Peyer's patch (tissue), 4 donors: Measurements from ENCODE around the gene CDC7. TPM values are rescaled to one million over a fixed set of nuclear protein-coding genes. Genes with fewer than 3 reads are reported as not detected.
A peak's percentile ranks its signal among the peaks of the same experiment; 100 is the strongest.

Experiments used
- DNase-seq, 3 donors: peaks; one replicate each; pipeline ENCODE4 v3.0.0-alpha.2; 2017 to 2019
- H3K27ac ChIP-seq, 4 donors: fragments of 200-600 bp; sonication (generic); one replicate each; pipeline ENCODE4 v1.5.1; 2016 to 2019
- H3K27me3 ChIP-seq, 2 donors: fragments of 200-600 bp; sonication (generic); one replicate each; pipeline ENCODE4 v1.5.1; 2019
- H3K36me3 ChIP-seq, 3 donors: fragments of 200-600 bp; sonication (generic); one replicate each; pipeline ENCODE4 v1.5.1; 2016 to 2019
- H3K4me1 ChIP-seq, 4 donors: fragments of 200-600 bp; sonication (generic); one replicate each; pipeline ENCODE4 v1.5.1; 2016 to 2019
- H3K4me3 ChIP-seq, 4 donors: fragments of 200-600 bp; sonication (generic); 1 replicate in 3 of 4; 2 replicates in 1 of 4; pipeline ENCODE4 v1.5.1; 2016 to 2019; ENCODE audit warnings: mild to moderate bottlenecking in 1 of 4
- H3K9me3 ChIP-seq, 4 donors: fragments of 200-600 bp; sonication (generic); one replicate each; pipeline ENCODE4 v1.5.1; 2016 to 2019; ENCODE audit warnings: mild to moderate bottlenecking in 1 of 4
- CTCF ChIP-seq, 6 experiments: fragments of 450-650 bp in 4 of 6; fragments of 200-600 bp in 2 of 6; sonication (generic) in 1 of 6; IDR thresholded peaks; one replicate each; pipeline ENCODE4 v1.5.1; 2017 to 2019; ENCODE audit warnings: antibody characterized with exemption in 6 of 6, mild to moderate bottlenecking in 3 of 6, moderate library complexity in 1 of 6
- POLR2A ChIP-seq, 2 donors: fragments of 450-650 bp; IDR thresholded peaks; one replicate each; pipeline ENCODE4 v1.5.1; 2017; ENCODE audit warnings: antibody characterized with exemption in 2 of 2, mild to moderate bottlenecking in 2 of 2, moderate library complexity in 2 of 2
- total RNA-seq, 4 donors: library from RNA; depleted of rRNA; stranded (reverse); fragments of >200 nt; gene quantifications; one replicate each; pipeline ENCODE4 v1.1.0, GENCODE V29; 2016

The CDC7 gene
- total RNA-seq, 4 donors from 2014 or later = 1.2 to 10.7 (median 2.9) TPM

- DNase-seq = no peak
- TF ChIP-seq CTCF (IDR thresholded peaks at IDR 0.05) (no peak), POLR2A (IDR thresholded peaks at IDR 0.05) (no peak)
- no peak overlapping the region for H3K27ac ChIP-seq
- no peak overlapping the region for H3K4me3 ChIP-seq
- no peaks in the 10 kb centered on the region for H3K9me3 ChIP-seq
- no peaks in the 10 kb centered on the region for H3K27me3 ChIP-seq
- no peaks in the 10 kb centered on the region for H3K36me3 ChIP-seq
- no peaks in the 10 kb centered on the region for H3K4me1 ChIP-seq
Observed at GRCh38 chr1:91546301-91546581, 45.6 kb downstream of the CDC7 start.

- DNase-seq = no peak
- H3K9me3 ChIP-seq = no peaks in the 10 kb centered on the region
- H3K4me3 ChIP-seq = no peak overlapping the region
- no peaks in the 10 kb centered on the region for H3K36me3 ChIP-seq
- no peak overlapping the region for H3K27ac ChIP-seq
- no peaks in the 10 kb centered on the region for H3K27me3 ChIP-seq
- no peak for TF ChIP-seq POLR2A (IDR thresholded peaks at IDR 0.05)
- peak in 1 of 6 experiments; percentile 15 for TF ChIP-seq CTCF (IDR thresholded peaks at IDR 0.05)
- H3K4me1 ChIP-seq = no peaks in the 10 kb centered on the region
Observed at GRCh38 chr1:91546876-91547275, 46.2 kb downstream of the CDC7 start.

- peak in 1 of 3 donors; percentile 27 for DNase-seq
- Histone ChIP-seq H3K4me3 (no peak overlapping the region), H3K27me3 (no peaks in the 10 kb centered on the region), H3K4me1 (no peaks in the 10 kb centered on the region), H3K36me3 (no peaks in the 10 kb centered on the region), H3K9me3 (no peaks in the 10 kb centered on the region), H3K27ac (peak overlapping the region in 2 of 4 donors; percentile 2 to 42)
- no peak for TF ChIP-seq POLR2A (IDR thresholded peaks at IDR 0.05)
- no peak for TF ChIP-seq CTCF (IDR thresholded peaks at IDR 0.05)
Observed at GRCh38 chr1:91548376-91549040, 47.9 kb downstream of the CDC7 start.

- TF ChIP-seq POLR2A (IDR thresholded peaks at IDR 0.05) (no peak), CTCF (IDR thresholded peaks at IDR 0.05) (no peak)
- Histone ChIP-seq H3K36me3 (no peaks in the 10 kb centered on the region), H3K27ac (peak overlapping the region in 1 of 4 donors; percentile 42), H3K27me3 (no peaks in the 10 kb centered on the region), H3K4me1 (no peaks in the 10 kb centered on the region), H3K9me3 (no peaks in the 10 kb centered on the region), H3K4me3 (no peak overlapping the region)
- peak in 2 of 3 donors; percentile 24 to 68 for DNase-seq
Observed at GRCh38 chr1:91549041-91549735, 48.5 kb downstream of the CDC7 start.

- H3K27ac ChIP-seq = no peak overlapping the region
- no peaks in the 10 kb centered on the region for H3K9me3 ChIP-seq
- H3K4me1 ChIP-seq = peaks cover 0 to 5% (median 0%) of the 10 kb centered on the region in 4 donors
- H3K27me3 ChIP-seq = no peaks in the 10 kb centered on the region
- TF ChIP-seq CTCF (IDR thresholded peaks at IDR 0.05) (no peak), POLR2A (IDR thresholded peaks at IDR 0.05) (no peak)
- no peaks in the 10 kb centered on the region for H3K36me3 ChIP-seq
- no peak overlapping the region for H3K4me3 ChIP-seq
- DNase-seq = no peak
Observed at GRCh38 chr1:91550961-91551360, 50.3 kb downstream of the CDC7 start.
